Erythroblast (primary cell): ENCODE data around the gene HNMT.

Source experiments
- GATA1 ChIP-seq: IDR thresholded peaks from 2 replicates; pipeline ENCODE4 v1.6.1; 2011; ENCODE audit warnings: low read depth, mild to moderate bottlenecking, control low read depth, low read length, moderate library complexity
- POLR2A ChIP-seq: IDR thresholded peaks from 2 replicates; pipeline ENCODE4 v1.6.1; 2011; ENCODE audit warnings: mild to moderate bottlenecking, low read length

DNA sequence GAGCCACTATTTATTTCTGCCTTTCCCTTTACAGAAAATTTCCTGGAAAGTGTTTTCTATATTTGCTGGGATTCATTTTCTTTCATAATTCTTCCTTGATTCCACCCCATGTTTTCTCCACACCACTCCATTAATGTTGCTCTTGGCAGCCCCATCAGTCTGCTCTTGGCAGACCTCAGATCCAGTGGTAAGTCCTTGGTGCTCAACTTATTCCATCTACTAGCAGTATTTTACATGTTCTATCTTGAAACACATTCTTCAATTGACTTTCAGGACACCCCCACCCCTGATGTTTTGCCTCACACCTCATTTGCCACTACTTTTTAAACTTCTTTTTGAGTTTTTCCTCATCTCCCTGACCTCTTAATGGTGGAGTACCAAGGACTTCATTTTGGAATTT lies 65.0 kb downstream of the HNMT start:
- TF ChIP-seq POLR2A (no peak), GATA1 (no peak)
